Measurements from ENCODE around the gene MMP7.

The MMP7 gene

GRCh38 chr11:102552447-102553194 lies 22.1 kb upstream of the MMP7 start:
- Mint-ChIP-seq H3K9me3 (no peaks in the 10 kb centered on the region), H3K4me1 (ENCODE audit: low read depth) (no peaks in the 10 kb centered on the region), H3K27me3 (no peaks in the 10 kb centered on the region), H3K4me3 (no peak overlapping the region), H3K36me3 (ENCODE audit: low read depth) (no peaks in the 10 kb centered on the region), H3K27ac (no peak overlapping the region)
- no peak for DNase-seq

GRCh38 chr11:102552020-102552419 lies 21.5 kb upstream of the MMP7 start:
- Mint-ChIP-seq H3K36me3 (ENCODE audit: low read depth) (no peaks in the 10 kb centered on the region), H3K4me1 (ENCODE audit: low read depth) (peaks cover 2% of the 10 kb centered on the region), H3K9me3 (no peaks in the 10 kb centered on the region), H3K27ac (no peak overlapping the region), H3K27me3 (no peaks in the 10 kb centered on the region), H3K4me3 (no peak overlapping the region)
- DNase-seq = no peak

- no peaks in the 10 kb centered on the region for H3K27me3 Mint-ChIP-seq
- H3K4me1 Mint-ChIP-seq (ENCODE audit: low read depth) = peaks cover 7% of the 10 kb centered on the region
- H3K9me3 Mint-ChIP-seq = no peaks in the 10 kb centered on the region
- H3K4me3 Mint-ChIP-seq = no peak overlapping the region
- no peak for DNase-seq
- no peaks in the 10 kb centered on the region for H3K36me3 Mint-ChIP-seq (ENCODE audit: low read depth)
- H3K27ac Mint-ChIP-seq = no peak overlapping the region
These were observed 20.7 kb upstream of the MMP7 start for GRCh38 chr11:102551169-102551781.

- Mint-ChIP-seq H3K9me3 (no peaks in the 10 kb centered on the region), H3K36me3 (ENCODE audit: low read depth) (no peaks in the 10 kb centered on the region), H3K4me1 (ENCODE audit: low read depth) (peaks cover 15% of the 10 kb centered on the region), H3K27ac (no peak overlapping the region), H3K27me3 (no peaks in the 10 kb centered on the region), H3K4me3 (no peak overlapping the region)
- DNase-seq = no peak
These were observed 16.4 kb upstream of the MMP7 start for GRCh38 chr11:102546923-102547471.

GRCh38 chr11:102546427-102546826 lies 15.9 kb upstream of the MMP7 start:
- no peak overlapping the region for H3K27ac Mint-ChIP-seq
- DNase-seq = no peak
- H3K36me3 Mint-ChIP-seq (ENCODE audit: low read depth) = no peaks in the 10 kb centered on the region
- no peak overlapping the region for H3K4me3 Mint-ChIP-seq
- H3K27me3 Mint-ChIP-seq = no peaks in the 10 kb centered on the region
- H3K9me3 Mint-ChIP-seq = no peaks in the 10 kb centered on the region
- H3K4me1 Mint-ChIP-seq (ENCODE audit: low read depth) = peaks cover 15% of the 10 kb centered on the region

GRCh38 chr11:102545701-102546100 lies 15.2 kb upstream of the MMP7 start:
- no peak overlapping the region for H3K27ac Mint-ChIP-seq
- H3K27me3 Mint-ChIP-seq = no peaks in the 10 kb centered on the region
- H3K36me3 Mint-ChIP-seq (ENCODE audit: low read depth) = no peaks in the 10 kb centered on the region
- no peak for DNase-seq
- no peaks in the 10 kb centered on the region for H3K9me3 Mint-ChIP-seq
- H3K4me1 Mint-ChIP-seq (ENCODE audit: low read depth) = peaks cover 15% of the 10 kb centered on the region
- no peak overlapping the region for H3K4me3 Mint-ChIP-seq

- H3K27ac Mint-ChIP-seq = no peak overlapping the region
These were observed 14.0 kb upstream of the MMP7 start for GRCh38 chr11:102544594-102544993.

GRCh38 chr11:102539567-102539966 lies 9.0 kb upstream of the MMP7 start:
- Mint-ChIP-seq H3K36me3 (ENCODE audit: low read depth) (no peaks in the 10 kb centered on the region), H3K4me3 (no peak overlapping the region), H3K27ac (no peak overlapping the region), H3K9me3 (no peaks in the 10 kb centered on the region), H3K4me1 (ENCODE audit: low read depth) (no peaks in the 10 kb centered on the region), H3K27me3 (peaks cover 7% of the 10 kb centered on the region)
- DNase-seq = no peak

More at GRCh38 chr11:102544594-102544993, 14.0 kb upstream of the MMP7 start:
- H3K27me3 Mint-ChIP-seq = no peaks in the 10 kb centered on the region
- DNase-seq = no peak
- no peaks in the 10 kb centered on the region for H3K36me3 Mint-ChIP-seq (ENCODE audit: low read depth)
- no peak overlapping the region for H3K4me3 Mint-ChIP-seq
- peaks cover 15% of the 10 kb centered on the region for H3K4me1 Mint-ChIP-seq (ENCODE audit: low read depth)
- H3K9me3 Mint-ChIP-seq = no peaks in the 10 kb centered on the region

- no peaks in the 10 kb centered on the region for H3K36me3 Mint-ChIP-seq (ENCODE audit: low read depth)
- no peak for DNase-seq
- H3K27me3 Mint-ChIP-seq = peaks cover 7% of the 10 kb centered on the region
- no peak overlapping the region for H3K27ac Mint-ChIP-seq
- H3K4me3 Mint-ChIP-seq = no peak overlapping the region
- H3K4me1 Mint-ChIP-seq (ENCODE audit: low read depth) = no peaks in the 10 kb centered on the region
- no peaks in the 10 kb centered on the region for H3K9me3 Mint-ChIP-seq
These were observed 8.4 kb upstream of the MMP7 start for GRCh38 chr11:102538932-102539331.

GRCh38 chr11:102534261-102534872 lies 3.8 kb upstream of the MMP7 start:
- H3K27ac Mint-ChIP-seq = no peak overlapping the region
- peaks cover 6% of the 10 kb centered on the region for H3K4me1 Mint-ChIP-seq (ENCODE audit: low read depth)
- H3K9me3 Mint-ChIP-seq = no peaks in the 10 kb centered on the region
- peaks cover 7% of the 10 kb centered on the region for H3K27me3 Mint-ChIP-seq
- H3K36me3 Mint-ChIP-seq (ENCODE audit: low read depth) = no peaks in the 10 kb centered on the region
- H3K4me3 Mint-ChIP-seq = no peak overlapping the region
- DNase-seq = no peak

- DNase-seq = no peak
- no peaks in the 10 kb centered on the region for H3K36me3 Mint-ChIP-seq (ENCODE audit: low read depth)
- H3K4me3 Mint-ChIP-seq = no peak overlapping the region
- H3K4me1 Mint-ChIP-seq (ENCODE audit: low read depth) = peaks cover 8% of the 10 kb centered on the region
- H3K27ac Mint-ChIP-seq = no peak overlapping the region
- H3K27me3 Mint-ChIP-seq = peaks cover 4% of the 10 kb centered on the region
- H3K9me3 Mint-ChIP-seq = no peaks in the 10 kb centered on the region
These were observed 1.9 kb downstream of the MMP7 start for GRCh38 chr11:102528618-102529017.

- Mint-ChIP-seq H3K4me1 (ENCODE audit: low read depth) (peaks cover 9% of the 10 kb centered on the region), H3K27ac (no peak overlapping the region), H3K4me3 (no peak overlapping the region), H3K9me3 (no peaks in the 10 kb centered on the region), H3K36me3 (ENCODE audit: low read depth) (no peaks in the 10 kb centered on the region), H3K27me3 (peaks cover 5% of the 10 kb centered on the region)
- DNase-seq = no peak
These were observed 2.9 kb downstream of the MMP7 start for GRCh38 chr11:102527684-102528083.

- Mint-ChIP-seq H3K4me3 (no peak overlapping the region), H3K27me3 (peaks cover 12% of the 10 kb centered on the region), H3K9me3 (no peaks in the 10 kb centered on the region), H3K36me3 (ENCODE audit: low read depth) (no peaks in the 10 kb centered on the region), H3K27ac (no peak overlapping the region), H3K4me1 (ENCODE audit: low read depth) (peaks cover 13% of the 10 kb centered on the region)
- no peak for DNase-seq
These were observed 3.5 kb downstream of the MMP7 start for GRCh38 chr11:102527041-102527440.

- Mint-ChIP-seq H3K4me3 (no peak overlapping the region), H3K36me3 (ENCODE audit: low read depth) (no peaks in the 10 kb centered on the region), H3K4me1 (ENCODE audit: low read depth) (peaks cover 7% of the 10 kb centered on the region), H3K27me3 (peaks cover 28% of the 10 kb centered on the region), H3K27ac (no peak overlapping the region), H3K9me3 (no peaks in the 10 kb centered on the region)
- DNase-seq = no peak
These were observed 6.7 kb downstream of the MMP7 start for GRCh38 chr11:102523887-102524286.

GRCh38 chr11:102523189-102523570 lies 7.4 kb downstream of the MMP7 start:
- Mint-ChIP-seq H3K4me3 (no peak overlapping the region), H3K36me3 (ENCODE audit: low read depth) (no peaks in the 10 kb centered on the region), H3K4me1 (ENCODE audit: low read depth) (peaks cover 7% of the 10 kb centered on the region), H3K27ac (no peak overlapping the region), H3K9me3 (no peaks in the 10 kb centered on the region), H3K27me3 (peaks cover 28% of the 10 kb centered on the region)
- DNase-seq = no peak
